Caco-2 (cell line): Measurements from ENCODE around the gene TOR1AIP2. TPM values are rescaled to one million over a fixed set of nuclear protein-coding genes. Genes with fewer than 3 reads are reported as not detected.

Source experiments
- BruUV-seq: library from RNA; stranded (reverse); fragments of 400-500 nt; replicated peaks from 2 replicates; lab custom pipeline; 2021; lab: Mats Ljungman, UMichigan
- CTCF ChIA-PET: fragments of 300-600 bp; sonication (Branson Sonifier 250); formaldehyde crosslinking; loops from one replicate; lab custom pipeline; 2022; ENCODE audit warnings: antibody characterized with exemption; lab: Charles Lee
- POLR2A ChIA-PET: fragments of 300-600 bp; sonication (Branson Sonifier 250); formaldehyde crosslinking; loops from one replicate; lab custom pipeline; 2022; ENCODE audit warnings: antibody characterized with exemption; lab: Charles Lee
- DNase-seq, 2 experiments: peaks; one replicate each; pipeline versions ENCODE4 v3.0.0 to v3.0.0-alpha.2; 2020 to 2022
- H3K27me3 ChIP-seq: replicated peaks from 2 replicates; pipeline ENCODE4 v1.6.0; 2011; ENCODE audit warnings: low read length; ENCODE audit not compliant: control insufficient read depth, insufficient read depth
- H3K36me3 ChIP-seq: 2 replicates; pipeline ENCODE4 v1.5.1; 2011; ENCODE audit warnings: low read length; ENCODE audit not compliant: control insufficient read depth, insufficient read depth
- H3K4me1 ChIP-seq: fragments of 250-450 bp; sonication (Bioruptor Pico); 2 replicates; pipeline ENCODE4 v1.5.1; 2020; ENCODE audit warnings: mild to moderate bottlenecking
- H3K4me3 ChIP-seq: 2 replicates; pipeline ENCODE4 v1.5.1; 2011; ENCODE audit warnings: low read depth, mild to moderate bottlenecking, control low read depth, low read length
- H3K9me3 ChIP-seq: fragments of 250-450 bp; sonication (Bioruptor Pico); 2 replicates; pipeline ENCODE4 v1.5.1; 2020; ENCODE audit warnings: mild to moderate bottlenecking, moderate library complexity
- H3K27ac Mint-ChIP-seq: one replicate; pipeline ENCODE4 v1.8.0; 2022; ENCODE audit warnings: mixed read lengths; ENCODE audit not compliant: unreplicated experiment
- H3K27me3 Mint-ChIP-seq: one replicate; pipeline ENCODE4 v1.8.0; 2022; ENCODE audit warnings: mixed read lengths; ENCODE audit not compliant: insufficient read depth, unreplicated experiment
- H3K36me3 Mint-ChIP-seq: one replicate; pipeline ENCODE4 v1.8.0; 2022; ENCODE audit warnings: mild to moderate bottlenecking, mixed read lengths; ENCODE audit not compliant: insufficient read depth, unreplicated experiment
- H3K4me1 Mint-ChIP-seq: one replicate; pipeline ENCODE4 v1.8.0; 2022; ENCODE audit warnings: low read depth, mixed read lengths; ENCODE audit not compliant: unreplicated experiment
- H3K4me3 Mint-ChIP-seq: one replicate; pipeline ENCODE4 v1.8.0; 2022; ENCODE audit warnings: mild to moderate bottlenecking, moderate library complexity, mixed read lengths; ENCODE audit not compliant: unreplicated experiment
- H3K9me3 Mint-ChIP-seq: one replicate; pipeline ENCODE4 v1.8.0; 2022; ENCODE audit warnings: mixed read lengths; ENCODE audit not compliant: unreplicated experiment
- intact Hi-C: fragments of 100-400 bp; cut with micrococcal nuclease; formaldehyde crosslinking; loops from one replicate; pipeline ENCODE4 v1.10.0; 2022; ENCODE audit not compliant: unreplicated experiment
- total RNA-seq: library from RNA; stranded (reverse); gene quantifications from 2 replicates; pipeline ENCODE4 v1.2.3, GENCODE V29; 2022
- TF ChIP-seq, protein P1 (sequence below), 2 experiments: fragments of 200-600 bp in 1 of 2; IDR thresholded peaks; 1 replicate in 1 of 2; 2 replicates in 1 of 2; pipeline versions ENCODE4 v1.5.1 to v1.8.0; 2011 to 2022; ENCODE audit warnings: antibody characterized with exemption in 1 of 2, control low read depth in 1 of 2, inconsistent platforms in 1 of 2, low read depth in 1 of 2, low read length in 1 of 2, mild to moderate bottlenecking in 1 of 2, moderate library complexity in 1 of 2; ENCODE audit not compliant: insufficient read depth in 1 of 2, severe bottlenecking in 1 of 2, unreplicated experiment in 1 of 2

Gene TOR1AIP2
- total RNA-seq, 1 experiment from 2014 or later: 92.8 TPM

DNA sequence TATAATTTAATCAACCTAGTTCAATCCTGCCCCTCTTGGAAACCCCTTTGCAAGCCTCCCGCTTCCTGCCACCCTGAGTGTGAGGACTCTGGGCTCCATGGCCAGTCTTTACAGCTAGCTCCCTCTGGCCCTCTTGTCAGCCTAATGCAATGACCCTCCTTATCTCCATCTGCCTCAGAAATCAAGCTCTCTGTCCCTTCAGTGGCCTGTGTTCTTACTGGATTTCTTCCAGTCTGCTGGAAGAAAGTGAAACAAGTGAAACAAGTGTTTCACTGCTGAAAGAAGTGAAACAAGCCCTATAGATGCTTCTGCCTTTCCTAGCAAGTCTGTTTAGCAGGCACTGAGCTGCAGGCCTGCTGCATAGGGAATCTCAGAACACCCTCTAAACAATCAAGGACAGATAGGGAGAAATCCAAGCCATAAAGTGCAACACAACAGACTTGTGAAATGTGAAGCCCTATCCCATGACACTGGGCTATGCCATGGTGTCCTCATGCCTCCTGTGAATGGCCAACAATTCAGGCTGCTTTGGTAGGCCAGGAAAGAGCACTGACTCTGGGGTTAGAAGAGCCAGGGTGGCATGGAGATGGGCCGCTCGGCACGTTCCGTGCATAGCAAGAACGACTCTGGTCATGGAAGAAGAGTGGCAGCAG lies 78.6 kb downstream of the TOR1AIP2 start:
- H3K27me3 Mint-ChIP-seq: no peaks in the 10 kb centered on the region
- H3K4me3 Mint-ChIP-seq: no peak overlapping the region
- no peak overlapping the region for H3K27ac Mint-ChIP-seq
- H3K36me3 Mint-ChIP-seq: no peaks in the 10 kb centered on the region
- 0 out of 2 replicates have a peak, but pooled peaks cover 3% of the 10 kb centered on the region for H3K4me1 ChIP-seq
- TF ChIP-seq, protein P1, sequence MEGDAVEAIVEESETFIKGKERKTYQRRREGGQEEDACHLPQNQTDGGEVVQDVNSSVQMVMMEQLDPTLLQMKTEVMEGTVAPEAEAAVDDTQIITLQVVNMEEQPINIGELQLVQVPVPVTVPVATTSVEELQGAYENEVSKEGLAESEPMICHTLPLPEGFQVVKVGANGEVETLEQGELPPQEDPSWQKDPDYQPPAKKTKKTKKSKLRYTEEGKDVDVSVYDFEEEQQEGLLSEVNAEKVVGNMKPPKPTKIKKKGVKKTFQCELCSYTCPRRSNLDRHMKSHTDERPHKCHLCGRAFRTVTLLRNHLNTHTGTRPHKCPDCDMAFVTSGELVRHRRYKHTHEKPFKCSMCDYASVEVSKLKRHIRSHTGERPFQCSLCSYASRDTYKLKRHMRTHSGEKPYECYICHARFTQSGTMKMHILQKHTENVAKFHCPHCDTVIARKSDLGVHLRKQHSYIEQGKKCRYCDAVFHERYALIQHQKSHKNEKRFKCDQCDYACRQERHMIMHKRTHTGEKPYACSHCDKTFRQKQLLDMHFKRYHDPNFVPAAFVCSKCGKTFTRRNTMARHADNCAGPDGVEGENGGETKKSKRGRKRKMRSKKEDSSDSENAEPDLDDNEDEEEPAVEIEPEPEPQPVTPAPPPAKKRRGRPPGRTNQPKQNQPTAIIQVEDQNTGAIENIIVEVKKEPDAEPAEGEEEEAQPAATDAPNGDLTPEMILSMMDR (IDR thresholded peaks at IDR 0.05; ENCODE audit: insufficient read depth in 1 of 2, low read depth in 1 of 2, low read length in 1 of 2, severe bottlenecking in 1 of 2, unreplicated experiment in 1 of 2): no peak
- H3K4me3 ChIP-seq: no peak overlapping the region
- no peaks in the 10 kb centered on the region for H3K9me3 ChIP-seq
- intact Hi-C loops: no loop called here
- BruUV-seq: no TSS peak
- no peaks in the 10 kb centered on the region for H3K27me3 ChIP-seq
- no peak for DNase-seq
- H3K4me1 Mint-ChIP-seq: no peaks in the 10 kb centered on the region
- H3K9me3 Mint-ChIP-seq: no peaks in the 10 kb centered on the region
- no peaks in the 10 kb centered on the region for H3K36me3 ChIP-seq
- ChIA-PET CTCF (interaction anchor here (1.0 to 1.2 kb wide), 2 partner anchors 11 to 16 kb away, joined by 4 to 6 read pairs; no protein-coding TSS in a partner anchor), POLR2A (no interaction called here)

DNA sequence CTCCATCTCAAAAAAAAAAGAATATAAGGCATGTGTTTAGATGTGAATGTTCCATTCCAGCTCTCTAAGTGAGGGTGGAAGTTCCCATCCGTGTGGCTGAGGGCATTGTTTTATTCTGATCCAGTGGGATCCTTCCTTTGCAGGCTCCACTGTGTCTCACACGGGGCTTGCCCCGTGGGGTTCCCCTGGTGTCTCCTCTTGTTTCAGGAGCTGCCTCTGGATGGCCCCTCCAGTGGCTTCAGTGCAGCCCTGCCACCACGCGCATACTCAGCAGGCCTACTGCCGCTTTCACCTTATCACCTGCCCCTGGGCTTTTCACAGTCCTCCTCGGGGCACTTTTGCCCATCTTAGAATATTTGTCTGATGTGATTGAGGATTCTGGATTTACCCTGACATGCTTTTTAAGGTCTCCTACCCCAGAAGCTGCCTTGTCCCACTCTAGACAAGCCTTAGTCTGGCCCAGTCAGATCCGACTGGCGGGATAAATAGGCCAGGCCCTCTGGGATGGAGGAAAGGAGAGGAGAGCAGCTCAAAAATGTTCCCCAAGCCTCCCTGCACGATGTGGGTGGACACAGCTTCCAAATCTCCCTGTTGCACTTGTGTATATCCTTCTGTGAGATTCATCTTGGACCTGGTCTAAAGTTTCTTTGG lies 79.3 kb downstream of the TOR1AIP2 start:
- TF ChIP-seq, protein P1 (IDR thresholded peaks at IDR 0.05; ENCODE audit: insufficient read depth in 1 of 2, low read depth in 1 of 2, low read length in 1 of 2, severe bottlenecking in 1 of 2, unreplicated experiment in 1 of 2): no peak
- H3K27ac Mint-ChIP-seq: no peak overlapping the region
- DNase-seq: no peak
- no TSS peak for BruUV-seq
- Histone ChIP-seq H3K4me3 (no peak overlapping the region), H3K36me3 (no peaks in the 10 kb centered on the region), H3K4me1 (0 out of 2 replicates have a peak, but pooled peaks cover 3% of the 10 kb centered on the region), H3K27me3 (no peaks in the 10 kb centered on the region; the same call in 1 of the 2 replicates), H3K9me3 (no peaks in the 10 kb centered on the region)
- ChIA-PET POLR2A (no interaction called here), CTCF (interaction anchor here (1.0 to 1.2 kb wide), 2 partner anchors 12 to 17 kb away, joined by 4 to 6 read pairs; no protein-coding TSS in a partner anchor)
- intact Hi-C loops: no loop called here
- H3K36me3 Mint-ChIP-seq: no peaks in the 10 kb centered on the region
- H3K4me1 Mint-ChIP-seq: no peaks in the 10 kb centered on the region
- no peaks in the 10 kb centered on the region for H3K27me3 Mint-ChIP-seq
- H3K4me3 Mint-ChIP-seq: no peak overlapping the region
- no peaks in the 10 kb centered on the region for H3K9me3 Mint-ChIP-seq

DNA sequence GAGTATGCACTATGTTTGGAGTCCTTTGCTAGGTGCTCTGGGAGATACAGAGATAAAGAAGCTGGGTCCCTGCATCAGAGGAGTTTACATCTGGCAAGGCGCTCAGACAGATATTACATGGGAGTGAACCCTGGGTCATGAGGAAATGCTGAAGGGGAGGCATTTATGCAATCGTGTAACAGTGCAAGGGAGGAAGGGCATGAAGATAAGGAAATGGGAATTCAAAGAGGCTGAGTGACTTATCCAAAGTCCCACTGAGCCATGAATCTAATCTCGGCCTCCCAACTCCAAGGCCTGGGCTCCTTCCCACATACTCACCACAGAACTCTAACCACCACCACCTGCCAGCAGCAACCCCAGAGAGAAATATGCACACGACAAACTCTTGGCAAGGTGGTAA lies 82.9 kb downstream of the TOR1AIP2 start:
- CTCF ChIA-PET: no interaction called here
- BruUV-seq: no TSS peak

More for the DNA sequence above, 82.9 kb downstream of the TOR1AIP2 start:
- intact Hi-C loops: no loop called here
- H3K4me1 Mint-ChIP-seq: no peaks in the 10 kb centered on the region
- H3K4me3 Mint-ChIP-seq: no peak overlapping the region
- Histone ChIP-seq H3K4me3 (no peak overlapping the region), H3K4me1 (0 out of 2 replicates have a peak, but pooled peaks cover 3% of the 10 kb centered on the region), H3K36me3 (no peaks in the 10 kb centered on the region), H3K9me3 (no peaks in the 10 kb centered on the region), H3K27me3 (no peaks in the 10 kb centered on the region; the same call in 1 of the 2 replicates)
- H3K27me3 Mint-ChIP-seq: no peaks in the 10 kb centered on the region
- H3K27ac Mint-ChIP-seq: no peak overlapping the region
- H3K36me3 Mint-ChIP-seq: no peaks in the 10 kb centered on the region
- TF ChIP-seq, protein P1 (IDR thresholded peaks at IDR 0.05; ENCODE audit: insufficient read depth in 1 of 2, low read depth in 1 of 2, low read length in 1 of 2, severe bottlenecking in 1 of 2, unreplicated experiment in 1 of 2): no peak
- POLR2A ChIA-PET: no interaction called here
- H3K9me3 Mint-ChIP-seq: no peaks in the 10 kb centered on the region
- DNase-seq: no peak
